Transverse colon (tissue), 4 donors: ENCODE data around the gene NLRC5.

ENCODE experiments used
- EP300 ChIP-seq: sonication (generic); formaldehyde crosslinking; IDR thresholded peaks from one replicate; pipeline ENCODE4 v1.6.1; 2017; ENCODE audit warnings: antibody characterized with exemption, low read depth
- POLR2A ChIP-seq: fragments of 450-650 bp; IDR thresholded peaks from one replicate; pipeline ENCODE4 v1.6.1; 2016; ENCODE audit warnings: antibody characterized with exemption, mild to moderate bottlenecking, moderate library complexity
- POLR2AphosphoS5 ChIP-seq, 3 donors: sonication (generic); formaldehyde crosslinking; IDR thresholded peaks; one replicate each; pipeline ENCODE4 v1.6.1; 2016; ENCODE audit warnings: antibody characterized with exemption in 3 of 3
- TF ChIP-seq, protein P1 (sequence below), 5 experiments: fragments of 200-600 bp in 3 of 5; fragments of 450-650 bp in 2 of 5; sonication (generic) in 3 of 5; IDR thresholded peaks; 1 replicate in 2 of 5; 2 replicates in 3 of 5; pipeline ENCODE4 v1.5.1; 2016 to 2017; ENCODE audit warnings: antibody characterized with exemption in 5 of 5, inconsistent platforms in 3 of 5, mild to moderate bottlenecking in 2 of 5, moderate library complexity in 1 of 5

DNA sequence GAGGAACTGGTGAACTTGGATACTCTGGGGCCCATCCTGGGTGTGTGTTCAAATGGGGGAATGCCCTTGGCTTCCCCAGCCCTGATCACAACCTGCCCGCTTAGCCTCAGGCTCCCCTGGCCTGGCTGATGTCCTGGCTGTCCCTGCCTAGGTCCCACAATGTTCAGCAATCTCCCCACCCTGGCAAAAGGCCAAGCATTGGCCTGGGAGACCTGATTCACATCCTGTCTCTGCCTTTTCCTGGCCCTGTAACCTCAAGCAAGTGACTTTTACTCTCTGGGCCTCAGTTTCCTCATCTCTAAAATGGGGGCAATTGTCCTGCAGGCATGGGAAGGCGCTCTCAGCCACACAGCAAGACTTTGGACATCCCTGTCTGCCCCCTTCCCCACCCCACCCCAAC, 117.4 kb downstream of the NLRC5 start:
- TF ChIP-seq POLR2AphosphoS5 (IDR thresholded peaks at IDR 0.05) (no peak), POLR2A (no peak), EP300 (no peak)
- TF ChIP-seq, protein P1, sequence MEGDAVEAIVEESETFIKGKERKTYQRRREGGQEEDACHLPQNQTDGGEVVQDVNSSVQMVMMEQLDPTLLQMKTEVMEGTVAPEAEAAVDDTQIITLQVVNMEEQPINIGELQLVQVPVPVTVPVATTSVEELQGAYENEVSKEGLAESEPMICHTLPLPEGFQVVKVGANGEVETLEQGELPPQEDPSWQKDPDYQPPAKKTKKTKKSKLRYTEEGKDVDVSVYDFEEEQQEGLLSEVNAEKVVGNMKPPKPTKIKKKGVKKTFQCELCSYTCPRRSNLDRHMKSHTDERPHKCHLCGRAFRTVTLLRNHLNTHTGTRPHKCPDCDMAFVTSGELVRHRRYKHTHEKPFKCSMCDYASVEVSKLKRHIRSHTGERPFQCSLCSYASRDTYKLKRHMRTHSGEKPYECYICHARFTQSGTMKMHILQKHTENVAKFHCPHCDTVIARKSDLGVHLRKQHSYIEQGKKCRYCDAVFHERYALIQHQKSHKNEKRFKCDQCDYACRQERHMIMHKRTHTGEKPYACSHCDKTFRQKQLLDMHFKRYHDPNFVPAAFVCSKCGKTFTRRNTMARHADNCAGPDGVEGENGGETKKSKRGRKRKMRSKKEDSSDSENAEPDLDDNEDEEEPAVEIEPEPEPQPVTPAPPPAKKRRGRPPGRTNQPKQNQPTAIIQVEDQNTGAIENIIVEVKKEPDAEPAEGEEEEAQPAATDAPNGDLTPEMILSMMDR (IDR thresholded peaks at IDR 0.05): no peak
